ENCODE measurements around the gene PRKCZ.

Gene PRKCZ

DNA sequence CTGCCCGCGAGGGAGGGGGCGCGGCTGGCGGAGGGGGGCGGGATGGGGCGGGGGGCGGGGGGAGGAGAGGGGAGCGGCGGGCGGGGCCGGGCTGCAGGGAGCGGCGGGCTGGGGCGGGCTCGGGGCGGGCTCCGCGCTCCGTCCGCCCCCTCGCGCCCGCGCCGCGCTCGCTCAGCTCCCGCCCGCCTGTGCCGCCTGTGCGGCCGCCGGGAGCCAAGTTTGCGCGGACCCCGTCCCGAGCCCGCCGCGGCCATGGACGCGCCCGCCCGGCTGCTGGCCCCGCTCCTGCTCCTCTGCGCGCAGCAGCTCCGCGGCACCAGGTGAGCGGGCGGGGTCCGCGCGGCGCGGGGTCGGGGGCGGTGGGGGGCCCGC lies 31.1 kb upstream of the PRKCZ start, which contains the start of gene GABRD:
Gene GABRD (plus strand): TSS at position 174 of the 372 bp plus-strand sequence. CDS start 79 bp downstream, at position 253.
- TF ChIP-seq POLR2A (IDR thresholded peaks at IDR 0.05; ENCODE audit: extremely low read depth, insufficient read length) (no peak), MYC (IDR thresholded peaks at IDR 0.05; ENCODE audit: low read depth, low read length) (no peak)
- TF ChIP-seq, protein P1, sequence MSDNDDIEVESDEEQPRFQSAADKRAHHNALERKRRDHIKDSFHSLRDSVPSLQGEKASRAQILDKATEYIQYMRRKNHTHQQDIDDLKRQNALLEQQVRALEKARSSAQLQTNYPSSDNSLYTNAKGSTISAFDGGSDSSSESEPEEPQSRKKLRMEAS (IDR thresholded peaks at IDR 0.05; ENCODE audit: low read depth, low read length): no peak
- TF ChIP-seq, protein P2, sequence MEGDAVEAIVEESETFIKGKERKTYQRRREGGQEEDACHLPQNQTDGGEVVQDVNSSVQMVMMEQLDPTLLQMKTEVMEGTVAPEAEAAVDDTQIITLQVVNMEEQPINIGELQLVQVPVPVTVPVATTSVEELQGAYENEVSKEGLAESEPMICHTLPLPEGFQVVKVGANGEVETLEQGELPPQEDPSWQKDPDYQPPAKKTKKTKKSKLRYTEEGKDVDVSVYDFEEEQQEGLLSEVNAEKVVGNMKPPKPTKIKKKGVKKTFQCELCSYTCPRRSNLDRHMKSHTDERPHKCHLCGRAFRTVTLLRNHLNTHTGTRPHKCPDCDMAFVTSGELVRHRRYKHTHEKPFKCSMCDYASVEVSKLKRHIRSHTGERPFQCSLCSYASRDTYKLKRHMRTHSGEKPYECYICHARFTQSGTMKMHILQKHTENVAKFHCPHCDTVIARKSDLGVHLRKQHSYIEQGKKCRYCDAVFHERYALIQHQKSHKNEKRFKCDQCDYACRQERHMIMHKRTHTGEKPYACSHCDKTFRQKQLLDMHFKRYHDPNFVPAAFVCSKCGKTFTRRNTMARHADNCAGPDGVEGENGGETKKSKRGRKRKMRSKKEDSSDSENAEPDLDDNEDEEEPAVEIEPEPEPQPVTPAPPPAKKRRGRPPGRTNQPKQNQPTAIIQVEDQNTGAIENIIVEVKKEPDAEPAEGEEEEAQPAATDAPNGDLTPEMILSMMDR (IDR thresholded peaks at IDR 0.05; ENCODE audit: low read depth, low read length): no peak
- DNase-seq (ENCODE audit: low read depth): no peak
- H3K4me3 ChIP-seq (ENCODE audit: low read depth, low read length): no peak within 1 kb of the TSS

DNA sequence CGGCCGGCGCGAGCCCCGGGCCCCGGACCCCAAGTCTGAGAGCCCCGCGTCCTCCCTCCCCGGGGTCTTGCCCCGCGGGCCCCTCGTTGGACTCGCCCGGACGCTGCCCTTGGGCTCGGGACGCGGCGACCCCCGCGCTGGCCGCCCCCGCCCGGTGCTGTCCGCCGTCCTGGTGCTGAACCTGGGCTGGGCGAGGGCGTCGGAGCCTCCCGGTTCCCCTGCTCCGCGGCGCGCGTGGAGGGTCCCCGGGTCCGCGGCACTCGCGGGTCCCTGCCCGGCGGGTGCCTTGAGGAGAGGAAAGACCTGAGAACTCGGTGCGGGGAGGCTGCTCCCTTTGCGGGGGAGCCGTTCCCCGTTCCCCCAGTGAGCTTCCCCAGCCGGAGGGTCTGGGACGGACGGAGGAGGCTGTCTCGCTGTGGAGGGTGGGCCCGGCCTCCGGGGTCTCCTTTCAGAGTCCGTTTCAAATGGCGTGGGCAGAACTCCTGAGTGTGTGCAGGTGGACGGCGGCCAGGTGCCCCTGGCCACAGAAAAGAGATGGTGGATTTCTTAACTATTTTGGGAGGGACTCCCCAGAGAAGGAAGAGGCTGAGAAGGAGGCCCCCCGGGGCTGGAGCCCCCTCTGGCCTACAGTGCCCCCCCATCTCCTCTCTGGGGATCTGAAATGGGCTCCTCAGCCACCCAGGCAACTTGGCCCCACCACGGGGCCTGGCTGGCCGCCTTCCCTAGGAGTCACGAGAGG lies 30.5 kb upstream of the PRKCZ start:
- H3K4me3 ChIP-seq (ENCODE audit: low read depth, low read length): no peak overlapping the region
- TF ChIP-seq MYC (IDR thresholded peaks at IDR 0.05; ENCODE audit: low read depth, low read length) (no peak), POLR2A (IDR thresholded peaks at IDR 0.05; ENCODE audit: extremely low read depth, insufficient read length) (no peak)
- TF ChIP-seq, protein P2 (IDR thresholded peaks at IDR 0.05; ENCODE audit: low read depth, low read length): no peak
- TF ChIP-seq, protein P1 (IDR thresholded peaks at IDR 0.05; ENCODE audit: low read depth, low read length): no peak
- DNase-seq (ENCODE audit: low read depth): no peak

DNA sequence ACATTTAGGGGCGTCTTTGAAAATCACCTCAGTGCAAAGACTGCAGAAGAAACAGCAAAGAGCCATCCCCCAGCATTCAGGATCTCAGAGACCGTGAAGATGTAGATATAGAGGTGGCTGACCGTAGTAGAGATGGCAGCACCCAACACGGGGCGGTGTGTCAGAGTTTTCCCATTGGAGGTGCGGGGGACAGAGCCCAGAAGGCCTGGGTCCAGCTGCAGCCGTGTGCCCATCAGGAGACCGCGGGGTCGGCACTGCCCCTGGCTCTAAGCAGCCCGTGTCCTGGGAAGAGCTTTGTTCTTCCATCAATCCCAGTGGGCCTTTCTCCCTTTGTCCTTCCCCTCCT lies 29.9 kb upstream of the PRKCZ start:
- H3K4me3 ChIP-seq (ENCODE audit: low read depth, low read length): no peak overlapping the region
- TF ChIP-seq, protein P2 (IDR thresholded peaks at IDR 0.05; ENCODE audit: low read depth, low read length): no peak
- TF ChIP-seq, protein P1 (IDR thresholded peaks at IDR 0.05; ENCODE audit: low read depth, low read length): no peak
- TF ChIP-seq POLR2A (IDR thresholded peaks at IDR 0.05; ENCODE audit: extremely low read depth, insufficient read length): no peak
- no peak for TF ChIP-seq MYC (IDR thresholded peaks at IDR 0.05; ENCODE audit: low read depth, low read length)
- no peak for DNase-seq (ENCODE audit: low read depth)

DNA sequence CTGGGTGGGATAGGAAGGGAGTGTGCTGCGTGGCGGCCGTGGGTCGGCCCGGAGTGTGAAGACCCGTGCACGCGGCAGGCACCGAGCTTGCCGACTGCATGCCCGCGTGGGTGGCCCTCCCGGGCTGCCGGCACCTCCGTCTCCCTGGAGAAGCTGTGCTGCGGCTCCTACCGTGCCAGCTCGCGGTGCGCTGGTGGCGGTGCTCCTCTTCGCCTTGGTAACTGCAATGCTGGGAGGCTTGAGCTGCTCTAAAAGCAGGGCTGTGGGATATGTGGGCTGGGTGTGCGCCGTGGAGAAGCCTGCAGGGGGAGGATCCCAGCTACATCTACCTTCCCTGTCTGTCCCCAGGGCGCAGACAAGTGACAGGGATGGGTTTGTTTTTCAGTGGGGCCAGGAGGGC lies 28.7 kb upstream of the PRKCZ start:
- TF ChIP-seq MYC (IDR thresholded peaks at IDR 0.05; ENCODE audit: low read depth, low read length) (no peak), POLR2A (IDR thresholded peaks at IDR 0.05; ENCODE audit: extremely low read depth, insufficient read length) (no peak)
- TF ChIP-seq, protein P1 (IDR thresholded peaks at IDR 0.05; ENCODE audit: low read depth, low read length): no peak
- TF ChIP-seq, protein P2 (IDR thresholded peaks at IDR 0.05; ENCODE audit: low read depth, low read length): no peak
- H3K4me3 ChIP-seq (ENCODE audit: low read depth, low read length): no peak overlapping the region
- DNase-seq (ENCODE audit: low read depth): no peak

DNA sequence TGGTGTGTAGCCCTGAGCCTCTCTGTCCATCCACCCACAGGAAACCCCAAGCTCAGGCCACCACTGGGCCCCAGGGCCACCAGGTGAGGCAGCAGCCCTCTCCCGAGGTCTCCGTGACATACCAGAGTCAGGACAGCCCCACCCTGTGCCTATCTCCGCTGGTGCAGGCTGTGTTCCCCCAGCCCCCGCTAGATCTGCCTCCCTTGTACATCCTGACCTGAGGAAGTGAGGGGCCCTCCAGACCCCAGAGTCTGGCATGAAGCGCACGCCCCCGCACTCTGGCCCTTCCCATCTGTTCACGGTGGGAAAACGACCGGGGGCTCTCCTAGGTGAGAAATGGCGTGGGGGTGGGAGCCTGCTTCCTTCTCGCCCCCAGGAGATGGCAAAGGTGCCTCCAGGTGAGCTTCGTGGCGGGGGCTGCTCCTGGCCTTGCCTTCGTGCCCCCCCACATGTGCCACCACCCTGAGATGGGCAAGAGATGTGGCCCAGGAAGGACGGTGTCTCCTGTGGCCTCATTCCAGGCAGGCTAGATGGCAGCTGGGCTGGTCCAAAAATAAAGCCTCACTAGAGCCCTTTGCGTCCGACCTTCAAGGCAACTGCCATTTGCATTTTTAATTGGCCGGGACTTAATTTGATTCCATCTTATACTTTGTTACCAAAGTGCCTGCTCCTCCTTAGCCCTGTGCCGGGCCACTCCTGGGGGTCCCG lies 28.0 kb upstream of the PRKCZ start:
- H3K4me3 ChIP-seq (ENCODE audit: low read depth, low read length): no peak overlapping the region
- no peak for DNase-seq (ENCODE audit: low read depth)
- TF ChIP-seq POLR2A (IDR thresholded peaks at IDR 0.05; ENCODE audit: extremely low read depth, insufficient read length): no peak
- TF ChIP-seq, protein P2 (IDR thresholded peaks at IDR 0.05; ENCODE audit: low read depth, low read length): no peak
- no peak for TF ChIP-seq MYC (IDR thresholded peaks at IDR 0.05; ENCODE audit: low read depth, low read length)
- TF ChIP-seq, protein P1 (IDR thresholded peaks at IDR 0.05; ENCODE audit: low read depth, low read length): no peak

Measured in NB4 (cell line).